DND-41 (cell line): ENCODE measurements around the gene MAP2K5.

Experiments used
- ATAC-seq: fragments of 200-7000 bp; cut with Tn5 transposase; 3 replicates; pipeline ENCODE4 v1.9.1; 2021; ENCODE audit warnings: low read depth; ENCODE audit not compliant: insufficient read depth
- DNase-seq: peaks from one replicate; pipeline ENCODE4 v3.0.0-alpha.2; 2020
- H2AFZ ChIP-seq: 2 replicates; pipeline ENCODE4 v1.6.0; 2012; ENCODE audit warnings: low read depth, low read length
- H3K27ac ChIP-seq: 2 replicates; pipeline ENCODE4 v1.5.1; 2012; ENCODE audit warnings: low read length, inconsistent platforms
- H3K27me3 ChIP-seq: fragments of 200-600 bp; sonication (generic); 2 replicates; pipeline ENCODE4 v1.6.0; 2012; ENCODE audit warnings: low read length, mild to moderate bottlenecking, inconsistent platforms; ENCODE audit not compliant: insufficient read depth, poor library complexity
- H3K36me3 ChIP-seq: 2 replicates; pipeline ENCODE4 v1.5.1; 2012; ENCODE audit warnings: low read length, inconsistent platforms; ENCODE audit not compliant: insufficient read depth
- H3K4me1 ChIP-seq: 2 replicates; pipeline ENCODE4 v1.5.1; 2012; ENCODE audit warnings: mild to moderate bottlenecking, low read length; ENCODE audit not compliant: insufficient read depth
- H3K4me2 ChIP-seq: 2 replicates; pipeline ENCODE4 v1.6.0; 2012; ENCODE audit warnings: mild to moderate bottlenecking, moderate library complexity, low read length, inconsistent platforms; ENCODE audit not compliant: insufficient read depth
- H3K4me3 ChIP-seq, 2 experiments: fragments of 200-600 bp in 1 of 2; shearing (Covaris generic) in 1 of 2; 2 replicates each; pipeline ENCODE4 v1.5.1; 2012 to 2016; ENCODE audit warnings: inconsistent platforms in 2 of 2, low read length in 2 of 2, mild to moderate bottlenecking in 2 of 2, low read depth in 1 of 2, moderate library complexity in 1 of 2
- H3K79me2 ChIP-seq: 2 replicates; pipeline ENCODE4 v1.6.0; 2012; ENCODE audit warnings: low read length, inconsistent platforms; ENCODE audit not compliant: insufficient read depth
- H3K9ac ChIP-seq: 2 replicates; pipeline ENCODE4 v1.6.0; 2012; ENCODE audit warnings: low read depth, mild to moderate bottlenecking, inconsistent platforms, low read length, moderate library complexity
- H3K9me3 ChIP-seq: 2 replicates; pipeline ENCODE4 v1.5.1; 2012; ENCODE audit warnings: low read length, moderate library complexity, mild to moderate bottlenecking, inconsistent platforms; ENCODE audit not compliant: insufficient read depth, severe bottlenecking
- H4K20me1 ChIP-seq: 2 replicates; pipeline ENCODE4 v1.6.0; 2012; ENCODE audit warnings: low read length; ENCODE audit not compliant: insufficient read depth
- CTCF ChIP-seq: IDR thresholded peaks from 2 replicates; pipeline ENCODE4 v1.5.1; 2012; ENCODE audit warnings: borderline replicate concordance, low read length, moderate library complexity, mild to moderate bottlenecking; ENCODE audit not compliant: poor library complexity, severe bottlenecking; ENCODE audit errors: extremely low read depth
- EZH2 ChIP-seq: IDR thresholded peaks from 3 replicates; pipeline ENCODE4 v1.6.1; 2012; ENCODE audit warnings: borderline replicate concordance, low read depth, mild to moderate bottlenecking, moderate library complexity, low read length, inconsistent platforms; ENCODE audit not compliant: severe bottlenecking

Gene MAP2K5

GRCh38 chr15:67755936-67756335 lies 213.4 kb downstream of the MAP2K5 start:
- H2AFZ ChIP-seq: no peak overlapping the region
- DNase-seq: no peak
- no peaks in the 10 kb centered on the region for H3K79me2 ChIP-seq
- no peak overlapping the region for H3K27ac ChIP-seq
- no peaks in the 10 kb centered on the region for H3K9me3 ChIP-seq
- peaks cover 36% of the 10 kb centered on the region for H3K4me1 ChIP-seq
- no peaks in the 10 kb centered on the region for H3K27me3 ChIP-seq
- no peak for ATAC-seq
- H3K9ac ChIP-seq: no peak overlapping the region
- no peaks in the 10 kb centered on the region for H4K20me1 ChIP-seq
- no peak for TF ChIP-seq CTCF
- H3K4me2 ChIP-seq: no peak overlapping the region
- H3K4me3 ChIP-seq: no peak overlapping the region
- H3K36me3 ChIP-seq: no peaks in the 10 kb centered on the region

GRCh38 chr15:67758619-67759300 lies 216.3 kb downstream of the MAP2K5 start:
- ATAC-seq (peak; percentile 94), DNase-seq (no peak)
- no peaks in the 10 kb centered on the region for H3K36me3 ChIP-seq
- TF ChIP-seq EZH2: no peak
- TF ChIP-seq CTCF: no peak
- peak overlapping the region; percentile 1; the same call in 1 of the 2 replicates for H3K4me2 ChIP-seq
- no peak overlapping the region for H3K9ac ChIP-seq
- H2AFZ ChIP-seq: no peak overlapping the region
- H3K27me3 ChIP-seq: no peaks in the 10 kb centered on the region
- no peaks in the 10 kb centered on the region for H3K79me2 ChIP-seq
- H4K20me1 ChIP-seq: no peaks in the 10 kb centered on the region
- no peak overlapping the region for H3K4me3 ChIP-seq
- no peaks in the 10 kb centered on the region for H3K9me3 ChIP-seq
- peaks cover 49% of the 10 kb centered on the region for H3K4me1 ChIP-seq
- H3K27ac ChIP-seq: 0 out of 2 replicates have a peak overlapping the region, but pooled peaks have one; percentile 0

- no peaks in the 10 kb centered on the region for H3K27me3 ChIP-seq
- H3K4me3 ChIP-seq: no peak overlapping the region
- H3K4me1 ChIP-seq: peaks cover 49% of the 10 kb centered on the region
- no peaks in the 10 kb centered on the region for H3K36me3 ChIP-seq
- TF ChIP-seq EZH2: no peak
- TF ChIP-seq CTCF: no peak
- H3K79me2 ChIP-seq: no peaks in the 10 kb centered on the region
- peak overlapping the region; percentile 34 for H3K27ac ChIP-seq
- ATAC-seq (no peak), DNase-seq (no peak)
- H3K4me2 ChIP-seq: no peak overlapping the region
- no peaks in the 10 kb centered on the region for H4K20me1 ChIP-seq
- no peak overlapping the region for H3K9ac ChIP-seq
- H3K9me3 ChIP-seq: no peaks in the 10 kb centered on the region
- no peak overlapping the region for H2AFZ ChIP-seq
Observed at GRCh38 chr15:67760901-67761300, 218.4 kb downstream of the MAP2K5 start.
